GM06990 (cell line): ENCODE measurements around the gene CADM1.

Experiments
- DNase-seq: peaks from one replicate; pipeline ENCODE4 v3.0.0-alpha.2; 2011; ENCODE audit not compliant: insufficient read length; ENCODE audit errors: extremely low read depth
- H3K27me3 ChIP-seq: replicated peaks from 2 replicates; pipeline ENCODE4 v1.6.0; 2011; ENCODE audit warnings: low read length; ENCODE audit not compliant: control insufficient read depth, insufficient read depth
- H3K36me3 ChIP-seq: 2 replicates; pipeline ENCODE4 v1.5.1; 2011; ENCODE audit warnings: low read length; ENCODE audit not compliant: control insufficient read depth, insufficient read depth
- H3K4me3 ChIP-seq: replicated peaks from 2 replicates; pipeline ENCODE4 v1.5.1; 2011; ENCODE audit warnings: low read depth, mild to moderate bottlenecking, control low read depth, low read length
- CTCF ChIP-seq: IDR thresholded peaks from 2 replicates; pipeline ENCODE4 v1.5.1; 2011; ENCODE audit warnings: low read length, control low read depth, mild to moderate bottlenecking, inconsistent platforms; ENCODE audit not compliant: insufficient read depth, poor library complexity, severe bottlenecking

Gene CADM1

GRCh38 chr11:115378557-115378956 is 125.7 kb downstream of the CADM1 start:
- TF ChIP-seq CTCF, result no peak
- H3K27me3 ChIP-seq, result no peaks in the 10 kb centered on the region; the same call in 1 of the 2 replicates
- no peaks in the 10 kb centered on the region for H3K36me3 ChIP-seq
- DNase-seq, result no peak
- no peak overlapping the region for H3K4me3 ChIP-seq

GRCh38 chr11:115377882-115378296 is 126.3 kb downstream of the CADM1 start:
- no peak for TF ChIP-seq CTCF
- DNase-seq, result no peak
- Histone ChIP-seq H3K4me3 (no peak overlapping the region), H3K36me3 (no peaks in the 10 kb centered on the region), H3K27me3 (no peaks in the 10 kb centered on the region)

GRCh38 chr11:115368616-115369015 is 135.6 kb downstream of the CADM1 start:
- H3K4me3 ChIP-seq, result no peak overlapping the region
- no peak for DNase-seq

GRCh38 chr11:115366826-115367225 is 137.4 kb downstream of the CADM1 start:
- no peak for TF ChIP-seq CTCF
- Histone ChIP-seq H3K36me3 (no peaks in the 10 kb centered on the region), H3K4me3 (no peak overlapping the region), H3K27me3 (no peaks in the 10 kb centered on the region)
- no peak for DNase-seq

More at GRCh38 chr11:115368616-115369015, 135.6 kb downstream of the CADM1 start:
- Histone ChIP-seq H3K36me3 (no peaks in the 10 kb centered on the region), H3K27me3 (no peaks in the 10 kb centered on the region)
- TF ChIP-seq CTCF, result no peak

- Histone ChIP-seq H3K27me3 (no peaks in the 10 kb centered on the region), H3K36me3 (no peaks in the 10 kb centered on the region), H3K4me3 (no peak overlapping the region)
- TF ChIP-seq CTCF, result no peak
- DNase-seq, result no peak
Observed at GRCh38 chr11:115365907-115366306, 138.3 kb downstream of the CADM1 start.

GRCh38 chr11:115364896-115365295 is 139.3 kb downstream of the CADM1 start:
- no peak for TF ChIP-seq CTCF
- Histone ChIP-seq H3K27me3 (no peaks in the 10 kb centered on the region), H3K36me3 (no peaks in the 10 kb centered on the region), H3K4me3 (no peak overlapping the region)
- no peak for DNase-seq
